Suprapubic skin (tissue), 3 donors: Measurements from ENCODE around the gene ARID1B.

ENCODE experiments used
- POLR2A ChIP-seq, 2 donors: fragments of 450-650 bp; IDR thresholded peaks; one replicate each; pipeline ENCODE4 v1.6.1; 2017; ENCODE audit warnings: antibody characterized with exemption in 2 of 2, mild to moderate bottlenecking in 2 of 2, moderate library complexity in 2 of 2
- TF ChIP-seq, protein P1 (sequence below), 2 donors: fragments of 200-600 bp in 1 of 2; fragments of 450-650 bp in 1 of 2; sonication (generic) in 1 of 2; IDR thresholded peaks; one replicate each; pipeline ENCODE4 v1.5.1; 2016 to 2019; ENCODE audit warnings: antibody characterized with exemption in 2 of 2, mild to moderate bottlenecking in 1 of 2, moderate library complexity in 1 of 2

DNA sequence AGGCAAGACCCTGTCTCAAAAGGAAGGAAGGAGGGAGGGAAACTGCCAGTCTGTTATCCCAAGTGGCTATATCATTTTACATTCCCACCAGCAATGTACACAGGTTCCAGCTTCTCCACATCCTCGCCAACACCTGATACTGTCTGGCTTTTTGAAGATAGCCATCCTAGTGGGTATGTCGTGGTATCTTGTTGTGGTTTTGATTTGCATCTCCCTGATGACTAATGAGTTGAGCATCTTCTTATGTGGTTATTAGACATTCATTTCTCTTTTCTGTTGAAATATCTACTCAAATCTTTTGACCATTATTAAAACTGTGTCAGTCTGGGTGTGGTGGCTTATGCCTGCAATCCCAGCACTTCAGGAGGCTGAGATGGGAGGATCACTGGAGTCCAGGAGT, 47.9 kb upstream of the ARID1B start:
- TF ChIP-seq POLR2A (IDR thresholded peaks at IDR 0.05): no peak
- TF ChIP-seq, protein P1, sequence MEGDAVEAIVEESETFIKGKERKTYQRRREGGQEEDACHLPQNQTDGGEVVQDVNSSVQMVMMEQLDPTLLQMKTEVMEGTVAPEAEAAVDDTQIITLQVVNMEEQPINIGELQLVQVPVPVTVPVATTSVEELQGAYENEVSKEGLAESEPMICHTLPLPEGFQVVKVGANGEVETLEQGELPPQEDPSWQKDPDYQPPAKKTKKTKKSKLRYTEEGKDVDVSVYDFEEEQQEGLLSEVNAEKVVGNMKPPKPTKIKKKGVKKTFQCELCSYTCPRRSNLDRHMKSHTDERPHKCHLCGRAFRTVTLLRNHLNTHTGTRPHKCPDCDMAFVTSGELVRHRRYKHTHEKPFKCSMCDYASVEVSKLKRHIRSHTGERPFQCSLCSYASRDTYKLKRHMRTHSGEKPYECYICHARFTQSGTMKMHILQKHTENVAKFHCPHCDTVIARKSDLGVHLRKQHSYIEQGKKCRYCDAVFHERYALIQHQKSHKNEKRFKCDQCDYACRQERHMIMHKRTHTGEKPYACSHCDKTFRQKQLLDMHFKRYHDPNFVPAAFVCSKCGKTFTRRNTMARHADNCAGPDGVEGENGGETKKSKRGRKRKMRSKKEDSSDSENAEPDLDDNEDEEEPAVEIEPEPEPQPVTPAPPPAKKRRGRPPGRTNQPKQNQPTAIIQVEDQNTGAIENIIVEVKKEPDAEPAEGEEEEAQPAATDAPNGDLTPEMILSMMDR (IDR thresholded peaks at IDR 0.05): no peak
